Measurements from ENCODE around the gene PDK4. TPM values are rescaled to one million over a fixed set of nuclear protein-coding genes. Genes with fewer than 3 reads are reported as not detected.
"Not testable (repeated sequence)": the region's sequence is repeated elsewhere in the genome, so short reads cannot be mapped to it uniquely, and the experiment has no call there.

Gene PDK4
- total RNA-seq, 5 donors from 2014 or later (not counting 1 experiment from before 2014, with no cell fraction given) = 0.44 to 0.67 (median 0.62) TPM; not detected in 2

DNA sequence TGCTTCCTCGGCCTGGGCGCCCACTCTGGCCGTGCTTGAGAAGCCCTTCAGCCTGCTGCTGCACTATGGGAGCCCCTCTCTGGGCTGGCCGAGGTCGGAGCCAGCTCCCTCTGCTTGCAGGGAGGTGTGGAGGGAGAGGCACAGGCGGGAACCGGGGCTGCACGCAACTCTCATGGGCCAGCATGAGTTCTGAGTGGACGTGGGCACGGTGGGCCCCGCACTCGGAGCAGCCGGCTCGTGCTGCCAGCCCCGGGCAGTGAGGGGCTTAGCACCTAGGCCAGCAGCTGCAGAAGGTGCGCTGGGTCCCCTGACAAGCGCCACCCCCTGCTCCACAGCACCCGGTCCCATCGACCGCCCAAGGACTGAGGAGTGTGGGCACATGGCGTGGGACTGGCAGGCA, 9.0 kb upstream of the PDK4 start:
- Histone ChIP-seq H3K27me3 (replicated peaks in 1 of 2; ENCODE audit: control insufficient read depth in 2 of 2, extremely low read depth in 1 of 2, insufficient read depth in 2 of 2, low read length in 1 of 2) (peaks cover 0 to 2% of the 10 kb centered on the region in 2 experiments), H3K36me3 (ENCODE audit: control insufficient read depth in 2 of 2, extremely low read depth in 1 of 2, insufficient read depth in 1 of 2, low read length in 1 of 2) (no peaks in the 10 kb centered on the region), H3K4me3 (ENCODE audit: control insufficient read depth in 1 of 2, extremely low read depth in 1 of 2, low read length in 1 of 2) (no peak overlapping the region), H3K27ac (ENCODE audit: low read length) (no peak overlapping the region), H3K9me3 (no peaks in the 10 kb centered on the region), H3K4me1 (ENCODE audit: control insufficient read depth in 1 of 2, extremely low read depth in 1 of 2, insufficient read depth in 2 of 2, low read length in 2 of 2) (no peaks in the 10 kb centered on the region)
- Mint-ChIP-seq H3K27ac (no peak overlapping the region), H3K27me3 (peaks cover 5 to 7% of the 10 kb centered on the region in 2 donors), H3K4me3 (no peak overlapping the region), H3K36me3 (no peaks in the 10 kb centered on the region), H3K4me1 (peaks cover 0 to 11% (median 0%) of the 10 kb centered on the region in 3 donors), H3K9me3 (peaks cover 4 to 6% (median 5%) of the 10 kb centered on the region in 3 donors)
- 90% methylated on average over 14 of the region's 21 CpGs for WGBS (ENCODE audit: insufficient coverage)
- ATAC-seq (replicated peaks in 1 of 4) = no peak
- DNase-seq = no peak
- POLR2A ChIA-PET = no interaction called here
- CTCF ChIA-PET = no interaction called here

- H3K9me3 Mint-ChIP-seq; H3K36me3 ChIP-seq (ENCODE audit: control insufficient read depth in 2 of 2, extremely low read depth in 1 of 2, insufficient read depth in 1 of 2, low read length in 1 of 2); H3K4me3 ChIP-seq (ENCODE audit: control insufficient read depth in 1 of 2, extremely low read depth in 1 of 2, low read length in 1 of 2); H3K27ac Mint-ChIP-seq; H3K27me3 ChIP-seq (replicated peaks in 1 of 2; ENCODE audit: control insufficient read depth in 2 of 2, extremely low read depth in 1 of 2, insufficient read depth in 2 of 2, low read length in 1 of 2); CTCF ChIA-PET; H3K36me3 Mint-ChIP-seq; H3K4me1 ChIP-seq (ENCODE audit: control insufficient read depth in 1 of 2, extremely low read depth in 1 of 2, insufficient read depth in 2 of 2, low read length in 2 of 2); H3K27ac ChIP-seq (ENCODE audit: low read length); DNase-seq; ATAC-seq (replicated peaks in 1 of 4); H3K4me3 Mint-ChIP-seq; H3K9me3 ChIP-seq; POLR2A ChIA-PET: not testable (repeated sequence)
- Mint-ChIP-seq H3K27me3 (peaks cover 5 to 10% of the 10 kb centered on the region in 2 donors), H3K4me1 (peaks cover 0 to 11% (median 0%) of the 10 kb centered on the region in 3 donors)
- WGBS (ENCODE audit: insufficient coverage) = 33% methylated on average over 1 of the region's 3 CpGs
Measured at GRCh38 chr7:95604811-95605210, 8.5 kb upstream of the PDK4 start.

GRCh38 chr7:95604397-95604796, 8.1 kb upstream of the PDK4 start:
- ATAC-seq (replicated peaks in 1 of 4); H3K27me3 ChIP-seq (replicated peaks in 1 of 2; ENCODE audit: control insufficient read depth in 2 of 2, extremely low read depth in 1 of 2, insufficient read depth in 2 of 2, low read length in 1 of 2); POLR2A ChIA-PET; H3K4me1 ChIP-seq (ENCODE audit: control insufficient read depth in 1 of 2, extremely low read depth in 1 of 2, insufficient read depth in 2 of 2, low read length in 2 of 2); DNase-seq; H3K27ac Mint-ChIP-seq; H3K27ac ChIP-seq (ENCODE audit: low read length); H3K36me3 ChIP-seq (ENCODE audit: control insufficient read depth in 2 of 2, extremely low read depth in 1 of 2, insufficient read depth in 1 of 2, low read length in 1 of 2); H3K9me3 Mint-ChIP-seq; CTCF ChIA-PET; H3K4me3 ChIP-seq (ENCODE audit: control insufficient read depth in 1 of 2, extremely low read depth in 1 of 2, low read length in 1 of 2); H3K9me3 ChIP-seq; H3K36me3 Mint-ChIP-seq; H3K4me3 Mint-ChIP-seq: not testable (repeated sequence)
- WGBS (ENCODE audit: insufficient coverage) = no CpG with 5 or more reads among the region's 2 CpGs
- H3K27me3 Mint-ChIP-seq = peaks cover 5 to 10% of the 10 kb centered on the region in 2 donors
- peaks cover 0 to 11% (median 0%) of the 10 kb centered on the region in 3 donors for H3K4me1 Mint-ChIP-seq

- H3K36me3 Mint-ChIP-seq = no peaks in the 10 kb centered on the region
- DNase-seq = no peak
- H3K9me3 ChIP-seq = no peaks in the 10 kb centered on the region
- peaks cover 4 to 9% (median 5%) of the 10 kb centered on the region in 3 donors for H3K9me3 Mint-ChIP-seq
- peaks cover 0 to 2% (median 0%) of the 10 kb centered on the region in 3 donors for H3K4me1 Mint-ChIP-seq
- H3K4me3 Mint-ChIP-seq = no peak overlapping the region
- H3K27ac ChIP-seq (ENCODE audit: low read length) = no peak overlapping the region
- CTCF ChIA-PET = no interaction called here
- 78% methylated on average over 4 of the region's 4 CpGs for whole genome bisulfite sequencing (ENCODE audit: insufficient coverage)
- ATAC-seq (replicated peaks in 1 of 4) = no peak
- POLR2A ChIA-PET = no interaction called here
- H3K27me3 Mint-ChIP-seq = peaks cover 12 to 14% of the 10 kb centered on the region in 2 donors
- H3K4me3 ChIP-seq (ENCODE audit: control insufficient read depth in 1 of 2, extremely low read depth in 1 of 2, low read length in 1 of 2) = no peak overlapping the region
- H3K27me3 ChIP-seq (replicated peaks in 1 of 2; ENCODE audit: control insufficient read depth in 2 of 2, extremely low read depth in 1 of 2, insufficient read depth in 2 of 2, low read length in 1 of 2) = peaks cover 0 to 6% of the 10 kb centered on the region in 2 experiments
- no peak overlapping the region for H3K27ac Mint-ChIP-seq
- no peaks in the 10 kb centered on the region for H3K36me3 ChIP-seq (ENCODE audit: control insufficient read depth in 2 of 2, extremely low read depth in 1 of 2, insufficient read depth in 1 of 2, low read length in 1 of 2)
- H3K4me1 ChIP-seq (ENCODE audit: control insufficient read depth in 1 of 2, extremely low read depth in 1 of 2, insufficient read depth in 2 of 2, low read length in 2 of 2) = no peaks in the 10 kb centered on the region
Measured at GRCh38 chr7:95602421-95602820, 6.1 kb upstream of the PDK4 start.

- no peak overlapping the region for H3K27ac ChIP-seq (ENCODE audit: low read length)
- WGBS (ENCODE audit: insufficient coverage) = 89% methylated on average over 2 of the region's 4 CpGs
- H3K9me3 Mint-ChIP-seq = peaks cover 3 to 9% (median 3%) of the 10 kb centered on the region in 3 donors
- H3K36me3 ChIP-seq (ENCODE audit: control insufficient read depth in 2 of 2, extremely low read depth in 1 of 2, insufficient read depth in 1 of 2, low read length in 1 of 2) = no peaks in the 10 kb centered on the region
- no peak overlapping the region for H3K4me3 ChIP-seq (ENCODE audit: control insufficient read depth in 1 of 2, extremely low read depth in 1 of 2, low read length in 1 of 2)
- no peak overlapping the region for H3K27ac Mint-ChIP-seq
- peaks cover 18 to 21% of the 10 kb centered on the region in 2 donors for H3K27me3 Mint-ChIP-seq
- CTCF ChIA-PET = no interaction called here
- no peak overlapping the region for H3K4me3 Mint-ChIP-seq
- ATAC-seq (replicated peaks in 1 of 4) (no peak), DNase-seq (no peak)
- no peaks in the 10 kb centered on the region for H3K9me3 ChIP-seq
- peaks cover 0 to 4% (median 0%) of the 10 kb centered on the region in 3 donors for H3K4me1 Mint-ChIP-seq
- peaks cover 0 to 14% of the 10 kb centered on the region in 2 experiments for H3K27me3 ChIP-seq (replicated peaks in 1 of 2; ENCODE audit: control insufficient read depth in 2 of 2, extremely low read depth in 1 of 2, insufficient read depth in 2 of 2, low read length in 1 of 2)
- POLR2A ChIA-PET = no interaction called here
- H3K4me1 ChIP-seq (ENCODE audit: control insufficient read depth in 1 of 2, extremely low read depth in 1 of 2, insufficient read depth in 2 of 2, low read length in 2 of 2) = no peaks in the 10 kb centered on the region
- no peaks in the 10 kb centered on the region for H3K36me3 Mint-ChIP-seq
Measured at GRCh38 chr7:95601316-95601715, 5.0 kb upstream of the PDK4 start.

DNA sequence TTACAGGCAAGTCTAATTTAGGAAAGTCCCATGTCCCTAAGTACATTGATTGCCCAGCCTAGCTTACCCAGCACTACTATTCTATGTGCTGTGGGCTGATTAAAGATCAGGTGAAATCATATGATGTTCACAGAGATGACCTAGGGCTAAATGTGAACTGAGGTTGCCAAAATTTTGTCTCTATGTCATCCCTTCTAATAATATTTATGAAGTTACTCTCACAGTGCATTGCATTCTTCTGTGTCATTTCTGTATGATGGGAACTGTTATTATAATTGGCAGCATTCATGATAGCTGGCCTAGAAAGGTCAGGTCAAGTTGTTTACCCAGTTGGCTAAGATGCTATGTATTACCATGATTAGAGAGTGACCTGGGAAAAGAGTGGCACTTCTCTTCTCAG, 2.8 kb upstream of the PDK4 start:
- ATAC-seq (replicated peaks in 1 of 4) = no peak
- POLR2A ChIA-PET = no interaction called here
- Histone ChIP-seq H3K36me3 (ENCODE audit: control insufficient read depth in 2 of 2, extremely low read depth in 1 of 2, insufficient read depth in 1 of 2, low read length in 1 of 2) (no peaks in the 10 kb centered on the region), H3K4me1 (ENCODE audit: control insufficient read depth in 1 of 2, extremely low read depth in 1 of 2, insufficient read depth in 2 of 2, low read length in 2 of 2) (no peaks in the 10 kb centered on the region), H3K4me3 (ENCODE audit: control insufficient read depth in 1 of 2, extremely low read depth in 1 of 2, low read length in 1 of 2) (no peak overlapping the region), H3K9me3 (no peaks in the 10 kb centered on the region), H3K27me3 (replicated peaks in 1 of 2; ENCODE audit: control insufficient read depth in 2 of 2, extremely low read depth in 1 of 2, insufficient read depth in 2 of 2, low read length in 1 of 2) (peaks cover 3 to 18% of the 10 kb centered on the region in 2 experiments), H3K27ac (ENCODE audit: low read length) (no peak overlapping the region)
- Mint-ChIP-seq H3K27ac (no peak overlapping the region), H3K27me3 (peaks cover 26 to 30% of the 10 kb centered on the region in 2 donors), H3K4me1 (peaks cover 0 to 7% (median 3%) of the 10 kb centered on the region in 3 donors), H3K4me3 (no peak overlapping the region), H3K9me3 (peaks cover 0 to 9% (median 0%) of the 10 kb centered on the region in 3 donors), H3K36me3 (no peaks in the 10 kb centered on the region)
- CTCF ChIA-PET = no interaction called here
- no peak for DNase-seq

DNA sequence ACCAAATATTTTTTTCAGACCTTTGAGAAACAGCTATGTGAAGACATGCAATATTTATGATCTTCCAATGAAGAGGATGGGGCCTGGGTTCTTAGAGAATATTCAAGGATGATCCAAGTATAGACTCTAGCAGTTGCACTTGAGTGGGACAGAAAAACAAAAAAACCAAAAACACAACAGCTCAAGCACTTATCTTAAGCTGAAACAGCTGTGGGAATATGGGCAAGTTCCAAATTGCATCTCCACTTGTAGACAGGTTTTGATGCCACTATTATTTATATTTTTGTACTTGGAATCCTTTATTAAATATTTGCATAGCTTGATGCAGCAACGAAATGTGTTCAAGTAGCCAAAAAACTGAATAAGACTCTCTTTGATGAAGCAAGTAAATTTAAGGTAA, 2.2 kb upstream of the PDK4 start:
- Histone ChIP-seq H3K27ac (ENCODE audit: low read length) (no peak overlapping the region), H3K27me3 (replicated peaks in 1 of 2; ENCODE audit: control insufficient read depth in 2 of 2, extremely low read depth in 1 of 2, insufficient read depth in 2 of 2, low read length in 1 of 2) (peaks cover 3 to 18% of the 10 kb centered on the region in 2 experiments), H3K36me3 (ENCODE audit: control insufficient read depth in 2 of 2, extremely low read depth in 1 of 2, insufficient read depth in 1 of 2, low read length in 1 of 2) (no peaks in the 10 kb centered on the region), H3K4me1 (ENCODE audit: control insufficient read depth in 1 of 2, extremely low read depth in 1 of 2, insufficient read depth in 2 of 2, low read length in 2 of 2) (no peaks in the 10 kb centered on the region), H3K4me3 (ENCODE audit: control insufficient read depth in 1 of 2, extremely low read depth in 1 of 2, low read length in 1 of 2) (no peak overlapping the region), H3K9me3 (no peaks in the 10 kb centered on the region)
- DNase-seq = no peak
- H3K4me1 Mint-ChIP-seq = peaks cover 0 to 7% (median 3%) of the 10 kb centered on the region in 3 donors
- POLR2A ChIA-PET = no interaction called here
- CTCF ChIA-PET = no interaction called here
- ATAC-seq (replicated peaks in 1 of 4) = no peak
- no peak overlapping the region for H3K27ac Mint-ChIP-seq
- H3K4me3 Mint-ChIP-seq = no peak overlapping the region
- WGBS (ENCODE audit: insufficient coverage) = no CpG with 5 or more reads among the region's 1 CpG
- H3K9me3 Mint-ChIP-seq = peaks cover 0 to 9% (median 0%) of the 10 kb centered on the region in 3 donors
- H3K27me3 Mint-ChIP-seq = peaks cover 26 to 30% of the 10 kb centered on the region in 2 donors
- no peaks in the 10 kb centered on the region for H3K36me3 Mint-ChIP-seq
